Muscle layer of colon (tissue), 2 donors: ENCODE data around the gene POC1B.

ENCODE experiments used
- H3K27ac ChIP-seq: one replicate; pipeline ENCODE4 v1.7.0; 2013; ENCODE audit warnings: low read depth, mild to moderate bottlenecking, low read length, moderate library complexity
- H3K27me3 ChIP-seq, 2 donors: one replicate each; pipeline ENCODE4 v1.7.0; 2013; ENCODE audit warnings: low read length in 2 of 2, mild to moderate bottlenecking in 2 of 2; ENCODE audit not compliant: insufficient read depth in 2 of 2, control insufficient read depth in 1 of 2
- H3K36me3 ChIP-seq: one replicate; pipeline ENCODE4 v1.7.0; 2013; ENCODE audit warnings: mild to moderate bottlenecking, low read length; ENCODE audit not compliant: insufficient read depth
- H3K4me1 ChIP-seq: one replicate; pipeline ENCODE4 v1.7.0; 2013; ENCODE audit warnings: mild to moderate bottlenecking, low read length; ENCODE audit not compliant: insufficient read depth
- H3K4me3 ChIP-seq, 2 donors: one replicate each; pipeline ENCODE4 v1.7.0; 2013; ENCODE audit warnings: low read length in 2 of 2, low read depth in 1 of 2, mild to moderate bottlenecking in 1 of 2, moderate library complexity in 1 of 2
- H3K9ac ChIP-seq: one replicate; pipeline ENCODE4 v1.7.0; 2013; ENCODE audit warnings: low read length
- H3K9me3 ChIP-seq: one replicate; pipeline ENCODE4 v1.7.0; 2013; ENCODE audit warnings: mild to moderate bottlenecking, low read length
- donor health status: abdominal sarcoma.
- donor health status: Adenocarcinoma of cecum.

The POC1B gene

DNA sequence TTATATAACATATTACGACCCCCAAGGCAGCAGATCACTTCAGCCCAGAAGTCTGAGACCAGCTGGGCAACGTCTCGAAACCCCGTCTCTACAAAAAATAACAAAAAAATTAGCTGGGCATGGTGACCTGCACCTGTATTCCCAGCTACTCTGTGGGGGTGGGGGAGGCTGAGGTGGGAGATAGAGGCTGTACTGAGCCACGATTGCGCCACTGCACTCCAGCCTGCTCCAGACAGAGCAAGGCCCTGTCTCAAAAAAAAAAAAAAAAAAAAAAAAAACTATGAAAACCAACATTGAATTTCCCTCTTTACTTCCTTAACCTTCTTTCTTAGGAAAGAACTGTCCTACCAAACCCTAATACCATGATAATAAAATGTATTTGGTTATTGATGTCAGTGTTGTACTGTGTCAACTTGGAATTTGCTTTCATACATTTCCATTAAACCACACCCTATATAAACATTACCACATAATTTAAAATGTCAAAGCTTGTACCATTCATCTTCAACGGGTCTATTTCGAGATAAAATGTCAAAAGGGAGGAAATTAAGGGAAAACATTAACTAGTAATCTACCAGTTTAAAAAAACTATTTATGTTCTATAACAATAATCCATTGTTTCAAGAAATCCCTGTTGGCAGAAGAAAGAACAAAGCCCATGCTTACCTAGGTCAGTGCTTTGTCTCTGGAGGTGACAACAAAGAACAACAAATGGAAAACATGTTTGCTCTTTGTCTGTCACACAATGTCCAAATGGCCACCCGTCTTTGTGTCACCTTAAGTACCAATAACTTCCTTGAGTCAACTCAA, 18.6 kb downstream of the POC1B start:
- Histone ChIP-seq H3K4me3 (no peak overlapping the region), H3K27ac (no peak overlapping the region)

DNA sequence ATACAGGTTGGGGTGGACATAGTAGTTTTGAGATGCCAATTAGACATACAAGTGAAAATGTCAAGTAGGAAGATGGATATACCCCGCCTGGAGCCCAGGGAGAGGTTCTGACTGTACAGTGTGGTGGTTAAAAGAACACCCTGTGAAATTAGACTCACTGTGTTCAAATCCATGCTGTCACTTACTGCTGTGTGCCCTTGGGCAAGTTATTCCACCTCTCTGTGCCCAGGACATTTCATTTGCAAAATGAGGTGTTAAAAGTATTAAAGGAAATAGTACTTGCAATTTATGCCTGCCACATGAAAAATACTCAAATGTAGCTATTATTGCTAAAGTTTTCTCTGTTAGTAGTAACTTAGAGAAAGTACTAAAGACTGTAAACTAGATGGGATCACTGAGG, 19.8 kb downstream of the POC1B start:
- no peaks in the 10 kb centered on the region for H3K4me1 ChIP-seq
- no peak overlapping the region for H3K27ac ChIP-seq
- no peaks in the 10 kb centered on the region for H3K27me3 ChIP-seq
- H3K36me3 ChIP-seq: no peaks in the 10 kb centered on the region
- no peak overlapping the region for H3K4me3 ChIP-seq
- H3K9ac ChIP-seq: no peak overlapping the region
- H3K9me3 ChIP-seq: no peaks in the 10 kb centered on the region

More for the DNA sequence above, 18.6 kb downstream of the POC1B start:
- Histone ChIP-seq H3K9me3 (no peaks in the 10 kb centered on the region), H3K36me3 (no peaks in the 10 kb centered on the region), H3K9ac (no peak overlapping the region), H3K27me3 (no peaks in the 10 kb centered on the region), H3K4me1 (no peaks in the 10 kb centered on the region)

DNA sequence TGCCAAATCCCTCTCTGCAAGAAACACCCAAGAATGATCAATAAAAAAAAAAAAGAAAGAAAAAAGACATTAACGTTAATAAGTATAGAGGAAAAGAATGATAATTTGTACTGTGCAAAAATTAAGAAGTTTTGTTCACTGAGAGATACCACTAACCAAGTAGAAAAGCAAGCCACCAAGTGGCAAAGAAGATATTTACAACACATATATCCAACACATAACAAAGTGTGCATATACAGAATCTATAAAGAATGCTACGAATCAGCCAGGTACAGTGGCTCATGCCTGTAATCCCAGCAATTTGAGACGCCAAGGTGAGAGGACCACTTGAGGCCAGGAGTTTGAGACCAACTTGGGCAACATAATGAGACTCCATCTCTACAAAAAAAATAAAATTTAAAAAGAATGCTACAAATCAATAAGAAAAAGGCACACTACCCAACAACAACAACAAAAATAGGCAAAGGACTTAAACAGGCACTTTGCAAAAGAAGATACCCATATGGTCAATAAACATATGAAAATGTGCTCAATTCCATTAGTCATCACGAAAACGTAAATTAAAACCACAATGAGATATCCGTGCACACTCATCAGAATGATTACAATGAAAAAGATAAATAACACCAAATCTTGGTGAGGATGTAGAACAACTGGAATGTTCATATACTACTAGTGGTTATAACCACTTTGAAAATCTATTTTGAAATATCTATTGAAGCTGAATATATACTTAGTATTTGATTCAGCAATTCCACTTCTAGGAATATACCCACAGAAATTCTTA, 21.1 kb downstream of the POC1B start:
- Histone ChIP-seq H3K9ac (no peak overlapping the region), H3K9me3 (no peaks in the 10 kb centered on the region), H3K27ac (no peak overlapping the region), H3K36me3 (no peaks in the 10 kb centered on the region), H3K4me3 (no peak overlapping the region), H3K27me3 (no peaks in the 10 kb centered on the region), H3K4me1 (no peaks in the 10 kb centered on the region)

DNA sequence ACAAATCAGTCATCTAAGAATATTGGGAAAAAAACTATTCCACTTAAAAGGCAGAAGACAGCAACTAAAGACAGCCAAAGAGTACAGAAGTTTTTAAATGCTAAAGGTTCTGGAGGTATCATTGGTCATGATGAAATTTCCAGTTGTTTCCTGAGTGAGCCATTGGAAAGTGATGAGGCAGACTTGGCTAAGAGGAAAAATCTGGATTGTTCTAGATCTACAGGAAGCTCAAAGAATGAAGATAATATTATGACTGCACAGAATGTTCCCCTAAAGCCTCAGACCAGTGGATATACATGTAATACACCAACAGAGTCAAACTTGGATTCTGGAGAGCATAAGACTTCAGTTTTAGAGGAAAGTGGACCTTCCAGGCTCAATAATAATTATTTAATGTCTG, 24.1 kb downstream of the POC1B start:
- no peak overlapping the region for H3K4me3 ChIP-seq
- no peak overlapping the region for H3K9ac ChIP-seq
- no peaks in the 10 kb centered on the region for H3K36me3 ChIP-seq
- no peaks in the 10 kb centered on the region for H3K4me1 ChIP-seq
- H3K27me3 ChIP-seq: no peaks in the 10 kb centered on the region
- no peak overlapping the region for H3K27ac ChIP-seq
- H3K9me3 ChIP-seq: no peaks in the 10 kb centered on the region

GRCh38 chr12:89499857-89500256, 26.0 kb downstream of the POC1B start:
- H3K27me3 ChIP-seq: no peaks in the 10 kb centered on the region

GRCh38 chr12:89497467-89497866, 28.4 kb downstream of the POC1B start:
- Histone ChIP-seq H3K9ac (no peak overlapping the region), H3K9me3 (no peaks in the 10 kb centered on the region), H3K27ac (no peak overlapping the region), H3K4me3 (no peak overlapping the region), H3K36me3 (peaks cover 4% of the 10 kb centered on the region), H3K4me1 (no peaks in the 10 kb centered on the region), H3K27me3 (no peaks in the 10 kb centered on the region)

More at GRCh38 chr12:89499857-89500256, 26.0 kb downstream of the POC1B start:
- H3K9me3 ChIP-seq: no peaks in the 10 kb centered on the region
- H3K4me3 ChIP-seq: no peak overlapping the region
- H3K27ac ChIP-seq: no peak overlapping the region
- H3K9ac ChIP-seq: no peak overlapping the region
- H3K36me3 ChIP-seq: no peaks in the 10 kb centered on the region
- H3K4me1 ChIP-seq: no peaks in the 10 kb centered on the region

DNA sequence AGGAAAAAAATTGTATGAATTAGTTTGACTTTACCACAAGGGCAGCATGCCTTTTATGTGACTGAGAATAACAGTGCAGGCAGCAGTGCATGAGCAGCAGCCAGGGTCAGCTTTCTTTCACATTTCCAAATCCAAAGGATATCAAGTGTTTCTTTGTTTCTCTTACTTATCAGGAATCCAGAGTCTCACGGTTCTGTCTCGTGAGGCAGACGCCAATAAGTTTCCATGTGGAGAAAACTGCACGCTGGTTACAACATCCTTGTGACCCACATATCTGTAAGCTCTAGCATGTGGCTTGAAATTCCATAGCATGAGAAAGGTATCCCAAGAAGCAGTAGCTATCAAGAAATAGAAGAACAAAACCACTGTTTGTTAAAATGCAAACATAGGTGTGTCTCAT, 28.8 kb downstream of the POC1B start:
- H3K9ac ChIP-seq: no peak overlapping the region
- H3K27me3 ChIP-seq: no peaks in the 10 kb centered on the region
- no peaks in the 10 kb centered on the region for H3K4me1 ChIP-seq
- no peaks in the 10 kb centered on the region for H3K9me3 ChIP-seq
- H3K4me3 ChIP-seq: no peak overlapping the region
- peaks cover 4% of the 10 kb centered on the region for H3K36me3 ChIP-seq
- no peak overlapping the region for H3K27ac ChIP-seq

GRCh38 chr12:89494411-89495231, 31.2 kb downstream of the POC1B start:
- Histone ChIP-seq H3K9ac (no peak overlapping the region), H3K4me1 (no peaks in the 10 kb centered on the region), H3K9me3 (no peaks in the 10 kb centered on the region), H3K27ac (no peak overlapping the region), H3K4me3 (no peak overlapping the region), H3K27me3 (no peaks in the 10 kb centered on the region), H3K36me3 (peaks cover 6% of the 10 kb centered on the region)

DNA sequence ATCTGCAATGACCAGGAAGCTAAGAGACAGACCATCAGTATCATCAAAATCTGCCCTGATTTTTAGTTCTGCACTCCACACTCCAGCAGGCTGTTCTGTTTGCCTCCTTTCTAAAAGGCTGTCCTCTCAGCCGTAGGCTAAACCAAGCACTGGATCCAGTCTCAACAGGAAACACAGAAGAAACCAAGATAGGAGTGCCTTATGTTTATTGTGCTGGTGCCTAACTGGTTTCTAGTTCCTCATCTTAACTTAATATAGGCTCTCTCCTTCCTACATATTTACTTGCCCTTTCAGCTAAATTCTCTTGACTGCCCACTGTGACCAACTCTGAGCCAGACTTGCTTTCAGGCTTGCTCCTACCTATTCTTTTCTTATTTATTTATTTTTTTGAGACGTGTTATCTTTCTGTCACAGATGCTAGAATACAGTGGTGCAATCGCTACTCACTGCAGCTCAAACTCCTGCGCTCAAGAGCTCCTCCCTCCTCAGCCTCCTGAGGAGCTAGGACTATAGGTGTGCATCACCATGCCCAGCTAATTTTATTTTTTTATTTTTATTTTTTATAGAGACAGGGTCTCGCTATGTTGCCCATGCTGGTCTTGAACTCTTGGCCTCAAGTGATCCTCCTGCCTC, 32.1 kb downstream of the POC1B start:
- Histone ChIP-seq H3K4me1 (no peaks in the 10 kb centered on the region), H3K9ac (no peak overlapping the region), H3K4me3 (no peak overlapping the region)

DNA sequence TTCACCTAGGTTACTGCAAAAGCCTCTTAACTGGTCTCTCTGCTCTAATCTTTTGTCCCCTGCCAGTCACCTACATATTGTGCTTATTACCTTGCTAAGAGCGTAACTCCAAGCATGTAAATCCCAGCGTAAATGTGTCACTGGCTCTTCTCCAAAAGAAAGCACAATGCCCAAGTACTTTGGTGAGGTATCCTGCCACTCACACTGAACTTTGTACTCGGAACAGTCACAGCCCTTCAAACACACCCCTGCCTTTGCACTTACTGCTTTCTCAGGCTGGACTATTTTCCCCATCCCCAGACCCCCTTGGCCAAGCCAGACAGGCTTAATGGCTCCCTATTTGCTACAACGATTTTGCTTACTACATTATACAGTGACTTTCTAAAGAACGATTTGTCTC, 33.0 kb downstream of the POC1B start:
- Histone ChIP-seq H3K9me3 (no peaks in the 10 kb centered on the region), H3K4me3 (no peak overlapping the region), H3K4me1 (no peaks in the 10 kb centered on the region), H3K36me3 (peaks cover 12% of the 10 kb centered on the region), H3K27me3 (no peaks in the 10 kb centered on the region), H3K27ac (no peak overlapping the region), H3K9ac (no peak overlapping the region)

More for the DNA sequence above, 32.1 kb downstream of the POC1B start:
- Histone ChIP-seq H3K27ac (no peak overlapping the region), H3K36me3 (peaks cover 12% of the 10 kb centered on the region), H3K27me3 (no peaks in the 10 kb centered on the region), H3K9me3 (no peaks in the 10 kb centered on the region)

DNA sequence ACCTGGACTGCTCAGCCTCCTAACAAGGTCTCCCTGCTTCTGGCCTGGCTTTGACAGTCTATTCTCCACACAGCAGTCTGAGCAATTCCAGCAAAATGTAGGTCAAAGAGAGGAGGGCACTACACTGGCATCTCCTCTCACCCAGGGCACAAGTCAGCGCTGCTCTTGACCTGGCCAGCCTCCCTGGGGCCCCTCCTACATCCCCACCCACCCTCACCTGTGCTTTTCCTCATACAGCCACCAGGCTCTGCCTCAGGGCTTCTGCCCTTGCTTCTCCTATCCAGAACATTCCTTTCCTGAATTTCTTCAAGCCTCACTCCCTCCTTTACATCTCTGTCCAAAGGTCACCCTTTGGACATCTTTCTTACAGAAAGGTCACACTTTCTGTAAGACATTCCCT, 34.9 kb downstream of the POC1B start:
- Histone ChIP-seq H3K4me3 (no peak overlapping the region), H3K9ac (no peak overlapping the region), H3K36me3 (peaks cover 12% of the 10 kb centered on the region), H3K9me3 (no peaks in the 10 kb centered on the region), H3K27me3 (no peaks in the 10 kb centered on the region), H3K27ac (no peak overlapping the region), H3K4me1 (no peaks in the 10 kb centered on the region)
